SH-SY5Y (cell line): ENCODE measurements around the gene REPIN1.

ENCODE experiments used
- GATA2 ChIP-seq: IDR thresholded peaks from 2 replicates; pipeline ENCODE4 v1.6.1; 2011; ENCODE audit warnings: mild to moderate bottlenecking, low read depth, low read length
- GATA3 ChIP-seq: IDR thresholded peaks from 2 replicates; pipeline ENCODE4 v1.6.1; 2011; ENCODE audit warnings: low read depth, mild to moderate bottlenecking, low read length, moderate library complexity

GRCh38 chr7:150361402-150361801, 7.2 kb upstream of the REPIN1 start:
- TF ChIP-seq GATA2 (no peak), GATA3 (no peak)
